Hepatocyte (in vitro differentiated cells): ENCODE measurements around the gene GRIN2C.

Source experiments
- CTCF ChIP-seq: fragments of 200-600 bp; sonication (generic); IDR thresholded peaks from 2 replicates; pipeline ENCODE4 v1.5.1; 2016; ENCODE audit warnings: antibody characterized with exemption, mild to moderate bottlenecking; ENCODE audit not compliant: poor library complexity
- EZH2 ChIP-seq: fragments of 200-600 bp; sonication (generic); IDR thresholded peaks from 2 replicates; pipeline ENCODE4 v1.6.1; 2016; ENCODE audit warnings: antibody characterized with exemption, mild to moderate bottlenecking, borderline replicate concordance
- EZH2phosphoT487 ChIP-seq: fragments of 200-600 bp; sonication (generic); IDR thresholded peaks from one replicate; pipeline ENCODE4 v1.6.1; 2018; ENCODE audit warnings: antibody characterized with exemption, mild to moderate bottlenecking, low read depth, moderate library complexity; ENCODE audit not compliant: unreplicated experiment, severe bottlenecking

- TF ChIP-seq EZH2 (no peak), CTCF (no peak), EZH2phosphoT487 (no peak)
Observed at GRCh38 chr17:74866198-74866835, 6.6 kb upstream of the GRIN2C start.
